VCaP (cell line): ENCODE data around the gene TMEM184C.
A peak's percentile ranks its signal among the peaks of the same experiment; 100 is the strongest.

ENCODE experiments used
- H3K27ac ChIP-seq: fragments of 450-650 bp; 2 replicates; pipeline ENCODE4 v1.5.1; 2017
- TF ChIP-seq, protein P1 (sequence below): fragments of 450-650 bp; conservative IDR thresholded peaks from 2 replicates; pipeline ENCODE4 v1.5.1; 2017; ENCODE audit warnings: mild to moderate bottlenecking, moderate library complexity

Gene TMEM184C

DNA sequence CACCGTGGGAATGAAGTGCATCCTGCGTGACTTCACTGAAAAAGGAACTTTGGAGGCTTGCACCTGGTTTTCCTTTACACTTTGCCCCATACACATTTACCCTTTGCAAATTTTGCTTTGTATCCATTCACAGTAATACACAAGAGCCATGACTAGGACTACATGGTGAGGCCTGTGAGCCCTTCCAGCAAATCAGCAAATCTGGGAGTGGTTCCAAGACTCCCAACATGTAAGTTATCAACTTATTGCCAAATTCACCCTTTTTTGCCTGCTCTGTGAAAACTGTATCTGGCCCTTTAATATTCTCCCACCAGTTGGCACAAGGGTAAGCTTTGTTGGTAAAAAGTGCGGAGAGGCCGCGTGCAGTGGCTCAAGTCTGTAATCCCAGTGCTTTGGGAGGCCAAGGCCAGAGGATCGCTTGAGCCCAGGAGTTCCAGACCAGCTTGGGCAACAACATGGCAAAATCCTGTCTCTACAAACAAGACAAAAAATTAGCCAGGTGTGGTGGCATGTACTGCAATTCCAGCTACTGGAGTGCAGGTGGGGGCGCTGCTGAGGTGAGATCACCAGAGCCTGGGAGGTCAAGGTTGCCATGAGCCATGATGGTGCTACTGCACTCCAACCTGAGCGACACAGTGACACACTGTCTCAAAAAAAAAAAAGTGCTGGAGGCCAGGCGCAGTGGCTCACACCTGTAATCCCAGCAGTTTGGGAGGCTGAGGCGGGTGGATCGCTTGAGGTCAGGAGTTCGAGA, 61.8 kb downstream of the TMEM184C start:
- no peak overlapping the region for H3K27ac ChIP-seq
- TF ChIP-seq, protein P1, sequence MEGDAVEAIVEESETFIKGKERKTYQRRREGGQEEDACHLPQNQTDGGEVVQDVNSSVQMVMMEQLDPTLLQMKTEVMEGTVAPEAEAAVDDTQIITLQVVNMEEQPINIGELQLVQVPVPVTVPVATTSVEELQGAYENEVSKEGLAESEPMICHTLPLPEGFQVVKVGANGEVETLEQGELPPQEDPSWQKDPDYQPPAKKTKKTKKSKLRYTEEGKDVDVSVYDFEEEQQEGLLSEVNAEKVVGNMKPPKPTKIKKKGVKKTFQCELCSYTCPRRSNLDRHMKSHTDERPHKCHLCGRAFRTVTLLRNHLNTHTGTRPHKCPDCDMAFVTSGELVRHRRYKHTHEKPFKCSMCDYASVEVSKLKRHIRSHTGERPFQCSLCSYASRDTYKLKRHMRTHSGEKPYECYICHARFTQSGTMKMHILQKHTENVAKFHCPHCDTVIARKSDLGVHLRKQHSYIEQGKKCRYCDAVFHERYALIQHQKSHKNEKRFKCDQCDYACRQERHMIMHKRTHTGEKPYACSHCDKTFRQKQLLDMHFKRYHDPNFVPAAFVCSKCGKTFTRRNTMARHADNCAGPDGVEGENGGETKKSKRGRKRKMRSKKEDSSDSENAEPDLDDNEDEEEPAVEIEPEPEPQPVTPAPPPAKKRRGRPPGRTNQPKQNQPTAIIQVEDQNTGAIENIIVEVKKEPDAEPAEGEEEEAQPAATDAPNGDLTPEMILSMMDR = peak; percentile 21; the same call in 1 of the 2 replicates

GRCh38 chr4:147682755-147683154, 65.6 kb downstream of the TMEM184C start:
- H3K27ac ChIP-seq = peak overlapping the region; percentile 86
- TF ChIP-seq, protein P1 = no peak

GRCh38 chr4:147683188-147683591, 66.0 kb downstream of the TMEM184C start:
- H3K27ac ChIP-seq = peak overlapping the region; percentile 86
- TF ChIP-seq, protein P1 = no peak

DNA sequence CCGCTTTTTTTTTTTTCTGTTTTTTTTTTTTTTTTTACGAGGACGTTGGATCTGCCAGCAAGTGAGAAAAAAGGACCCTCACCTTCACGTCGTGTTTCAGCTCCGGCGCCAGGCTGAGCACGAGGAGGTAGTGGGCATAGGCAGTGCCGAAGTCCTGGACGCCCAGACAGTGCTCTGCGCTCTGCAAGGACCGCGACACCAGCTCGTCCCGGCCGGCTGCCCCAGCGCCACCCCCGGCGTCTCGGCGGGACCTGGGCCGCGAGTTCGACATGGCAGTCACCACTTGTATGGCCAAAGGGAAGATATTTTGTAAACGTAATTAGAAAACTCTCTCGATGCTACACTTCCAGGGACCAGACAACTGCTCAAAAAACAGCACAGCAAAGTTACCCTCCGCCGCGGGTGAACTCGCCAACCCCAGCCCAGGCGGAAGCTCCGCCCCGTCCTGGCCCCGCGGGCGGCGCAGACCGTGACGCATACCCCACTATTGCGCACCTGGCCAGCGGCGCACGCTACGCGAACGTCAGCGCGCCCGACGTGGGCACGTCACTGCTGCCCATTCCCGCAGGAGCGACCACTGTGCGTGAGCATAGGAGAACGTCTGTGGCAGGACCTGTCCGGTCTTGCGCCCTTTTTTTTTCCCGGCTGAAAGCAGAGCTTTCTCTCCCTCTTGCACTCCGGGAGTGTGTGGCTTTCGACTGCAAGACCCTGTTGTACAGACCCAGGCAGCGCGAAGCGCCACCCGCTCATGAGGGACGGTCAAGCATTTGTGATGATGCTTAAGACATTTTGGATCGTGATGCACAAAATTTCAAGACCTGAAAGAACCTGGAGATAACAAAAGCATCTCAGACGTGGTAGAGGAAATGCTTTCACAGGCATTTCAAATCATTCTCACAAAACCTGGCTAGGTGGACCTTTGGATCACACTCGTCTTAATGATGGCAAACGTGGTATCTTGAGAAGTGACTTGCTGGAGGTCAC, 66.8 kb downstream of the TMEM184C start, which contains the start of gene PRMT9:
Gene PRMT9, minus strand, starts transcription at position 447 of the 984 bp plus-strand sequence. Its CDS starts 176 bp downstream, at position 271.
- TF ChIP-seq, protein P1 = no peak
- peak within 1 kb of the TSS; percentile 86 for H3K27ac ChIP-seq

- H3K27ac ChIP-seq = no peak overlapping the region
These were observed 71.9 kb downstream of the TMEM184C start for GRCh38 chr4:147689067-147689466.

DNA sequence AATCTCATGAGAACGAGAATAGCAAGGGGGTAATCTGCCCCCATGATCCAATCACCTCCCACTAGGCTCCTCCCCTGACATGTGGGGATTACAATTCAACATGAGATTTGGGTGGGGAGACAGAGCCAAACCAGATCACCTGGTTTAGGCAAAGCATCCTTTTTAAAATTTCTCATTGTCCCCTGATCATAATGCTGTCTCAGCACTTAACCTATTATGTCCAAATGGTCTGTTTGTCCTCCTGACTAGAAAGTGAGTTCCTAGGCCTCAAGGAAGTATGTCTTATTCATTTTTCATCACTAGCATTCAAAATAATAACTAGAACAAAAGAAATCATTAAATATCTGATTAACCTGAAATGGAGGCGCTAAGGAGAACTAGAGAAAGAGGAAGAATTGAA, 74.6 kb downstream of the TMEM184C start:
- H3K27ac ChIP-seq = peak overlapping the region; percentile 67; the same call in 1 of the 2 replicates
- TF ChIP-seq, protein P1 = no peak

More at GRCh38 chr4:147689067-147689466, 71.9 kb downstream of the TMEM184C start:
- TF ChIP-seq, protein P1 = no peak

- TF ChIP-seq, protein P1 = no peak
- peak overlapping the region; percentile 67 for H3K27ac ChIP-seq
These were observed 76.0 kb downstream of the TMEM184C start for GRCh38 chr4:147693218-147693617.
